Sigmoid colon (tissue), 4 donors: Measurements from ENCODE around the gene AP3M1.

ENCODE experiments used
- EP300 ChIP-seq, 4 donors: sonication (generic); formaldehyde crosslinking; IDR thresholded peaks; one replicate each; pipeline ENCODE4 v1.6.1; 2017; ENCODE audit warnings: antibody characterized with exemption in 4 of 4
- POLR2AphosphoS5 ChIP-seq, 4 donors: sonication (generic); formaldehyde crosslinking; IDR thresholded peaks; one replicate each; pipeline ENCODE4 v1.6.1; 2017; ENCODE audit warnings: antibody characterized with exemption in 4 of 4
- TF ChIP-seq, protein P1 (sequence below), 4 experiments: fragments of 450-650 bp in 3 of 4; fragments of 200-600 bp in 1 of 4; IDR thresholded peaks; one replicate each; pipeline ENCODE4 v1.5.1; 2016 to 2019; ENCODE audit warnings: antibody characterized with exemption in 4 of 4, mild to moderate bottlenecking in 3 of 4, moderate library complexity in 2 of 4

GRCh38 chr10:74084955-74085354, 65.7 kb downstream of the AP3M1 start:
- TF ChIP-seq POLR2AphosphoS5 (IDR thresholded peaks at IDR 0.05) (no peak), EP300 (IDR thresholded peaks at IDR 0.05) (no peak)
- TF ChIP-seq, protein P1, sequence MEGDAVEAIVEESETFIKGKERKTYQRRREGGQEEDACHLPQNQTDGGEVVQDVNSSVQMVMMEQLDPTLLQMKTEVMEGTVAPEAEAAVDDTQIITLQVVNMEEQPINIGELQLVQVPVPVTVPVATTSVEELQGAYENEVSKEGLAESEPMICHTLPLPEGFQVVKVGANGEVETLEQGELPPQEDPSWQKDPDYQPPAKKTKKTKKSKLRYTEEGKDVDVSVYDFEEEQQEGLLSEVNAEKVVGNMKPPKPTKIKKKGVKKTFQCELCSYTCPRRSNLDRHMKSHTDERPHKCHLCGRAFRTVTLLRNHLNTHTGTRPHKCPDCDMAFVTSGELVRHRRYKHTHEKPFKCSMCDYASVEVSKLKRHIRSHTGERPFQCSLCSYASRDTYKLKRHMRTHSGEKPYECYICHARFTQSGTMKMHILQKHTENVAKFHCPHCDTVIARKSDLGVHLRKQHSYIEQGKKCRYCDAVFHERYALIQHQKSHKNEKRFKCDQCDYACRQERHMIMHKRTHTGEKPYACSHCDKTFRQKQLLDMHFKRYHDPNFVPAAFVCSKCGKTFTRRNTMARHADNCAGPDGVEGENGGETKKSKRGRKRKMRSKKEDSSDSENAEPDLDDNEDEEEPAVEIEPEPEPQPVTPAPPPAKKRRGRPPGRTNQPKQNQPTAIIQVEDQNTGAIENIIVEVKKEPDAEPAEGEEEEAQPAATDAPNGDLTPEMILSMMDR (IDR thresholded peaks at IDR 0.05) = no peak
